ENCODE results near the gene LRRC74B. TPM values are rescaled to one million over a fixed set of nuclear protein-coding genes. Genes with fewer than 3 reads are reported as not detected.
"Not testable (repeated sequence)": the region's sequence is repeated elsewhere in the genome, so short reads cannot be mapped to it uniquely, and the experiment has no call there.

Gene LRRC74B
- polyA plus RNA-seq, 1 of the 3 experiments (the other 2 are of a cell fraction), result 0.03 TPM

DNA sequence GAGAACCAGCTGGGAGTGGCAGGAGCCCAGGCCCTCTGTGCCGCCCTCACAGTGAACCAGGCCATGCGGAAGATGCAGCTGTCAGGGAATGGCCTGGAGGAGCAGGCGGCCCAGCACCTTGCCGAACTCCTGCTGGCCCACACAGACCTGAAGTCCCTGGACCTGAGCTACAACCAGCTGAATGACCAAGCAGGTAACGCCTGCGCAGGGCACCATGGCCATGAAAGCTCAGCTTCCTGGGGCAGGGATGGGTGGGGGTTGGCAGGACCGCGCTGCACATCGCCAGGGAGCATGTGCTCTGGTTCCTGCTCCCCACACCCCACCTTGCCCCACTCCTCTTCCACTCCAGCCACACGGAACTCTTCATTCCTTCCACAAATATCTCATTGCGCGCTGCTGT is 3.2 kb downstream of the LRRC74B start:
- H3K27ac ChIP-seq (ENCODE audit: low read depth in 2 of 2, low read length in 1 of 2); H3K79me2 ChIP-seq (ENCODE audit: insufficient read depth); H3K4me3 ChIP-seq (ENCODE audit: low read depth in 2 of 2, low read length in 1 of 2); H3K9me2 ChIP-seq; H3K36me3 ChIP-seq (replicated peaks in 1 of 2; ENCODE audit: control insufficient read depth in 1 of 2, insufficient read depth in 2 of 2, low read length in 1 of 2); H3K9ac ChIP-seq; H4K20me1 ChIP-seq (ENCODE audit: insufficient read depth); H3K9me3 ChIP-seq; H3F3A ChIP-seq (replicated peaks; ENCODE audit: insufficient read depth); H2AFZ ChIP-seq (ENCODE audit: low read depth); H3K4me2 ChIP-seq; CTCF ChIA-PET; H3K27me3 ChIP-seq (ENCODE audit: insufficient read depth); DNase-seq; POLR2A ChIA-PET: not testable (repeated sequence)
- WGBS (ENCODE audit: low lambda C conversion rate), result 100% methylated on average over 2 of the region's 12 CpGs
- peaks cover 9 to 32% of the 10 kb centered on the region in 2 experiments; a peak in 3 of 4 replicates for H3K4me1 ChIP-seq (ENCODE audit: control insufficient read depth in 1 of 2, insufficient read depth in 2 of 2, low read depth in 1 of 2, low read length in 1 of 2)

DNA sequence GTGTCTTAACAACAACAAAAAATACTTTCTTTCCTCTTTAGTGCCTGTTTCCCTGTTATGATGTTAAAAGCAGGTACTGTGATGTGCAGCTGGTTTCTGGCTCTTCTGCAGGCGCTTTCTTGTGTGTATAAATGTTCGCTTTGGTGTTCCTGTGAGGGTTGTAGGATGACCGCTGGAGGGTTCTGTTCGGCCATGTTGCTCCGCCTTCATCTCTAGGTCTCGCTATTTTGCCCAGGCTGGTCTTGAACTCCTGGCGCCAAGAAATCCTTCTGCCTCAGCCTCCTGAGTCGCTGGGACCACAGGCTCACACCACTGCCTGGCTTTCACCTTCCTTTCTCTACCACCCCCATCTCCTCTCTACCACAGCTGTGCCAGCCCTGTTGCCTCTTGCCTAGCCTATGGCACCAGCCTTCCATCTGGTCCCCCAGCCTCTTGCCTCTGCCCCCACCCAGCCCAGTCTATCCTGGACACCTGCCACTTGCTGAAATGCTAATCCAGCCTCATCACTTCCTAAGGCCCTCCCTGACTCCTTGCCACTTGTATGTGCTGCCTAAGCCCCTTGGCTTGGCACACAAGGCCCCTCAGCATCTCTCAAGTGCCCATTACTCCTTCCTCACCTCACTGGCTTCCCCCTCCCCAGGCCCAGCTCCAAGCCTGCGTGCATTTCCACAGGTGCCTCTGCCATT is 5.5 kb downstream of the LRRC74B start:
- DNase-seq, result no peak
- H3F3A ChIP-seq (replicated peaks; ENCODE audit: insufficient read depth), result no peaks in the 10 kb centered on the region
- H3K9me3 ChIP-seq, result no peaks in the 10 kb centered on the region
- H2AFZ ChIP-seq (ENCODE audit: low read depth), result no peak overlapping the region
- H3K79me2 ChIP-seq (ENCODE audit: insufficient read depth), result no peaks in the 10 kb centered on the region
- H3K4me1 ChIP-seq (ENCODE audit: control insufficient read depth in 1 of 2, insufficient read depth in 2 of 2, low read depth in 1 of 2, low read length in 1 of 2), result peaks cover 0 to 12% of the 10 kb centered on the region in 2 experiments; a peak in 1 of 4 replicates
- H4K20me1 ChIP-seq (ENCODE audit: insufficient read depth), result no peaks in the 10 kb centered on the region
- 91% methylated on average over 9 of the region's 9 CpGs for WGBS (ENCODE audit: low lambda C conversion rate)
- POLR2A ChIA-PET, result no interaction called here
- H3K36me3 ChIP-seq (replicated peaks in 1 of 2; ENCODE audit: control insufficient read depth in 1 of 2, insufficient read depth in 2 of 2, low read length in 1 of 2), result no peaks in the 10 kb centered on the region
- H3K27ac ChIP-seq (ENCODE audit: low read depth in 2 of 2, low read length in 1 of 2), result no peak overlapping the region
- H3K9me2 ChIP-seq, result no peaks in the 10 kb centered on the region
- TF ChIP-seq, protein P1, sequence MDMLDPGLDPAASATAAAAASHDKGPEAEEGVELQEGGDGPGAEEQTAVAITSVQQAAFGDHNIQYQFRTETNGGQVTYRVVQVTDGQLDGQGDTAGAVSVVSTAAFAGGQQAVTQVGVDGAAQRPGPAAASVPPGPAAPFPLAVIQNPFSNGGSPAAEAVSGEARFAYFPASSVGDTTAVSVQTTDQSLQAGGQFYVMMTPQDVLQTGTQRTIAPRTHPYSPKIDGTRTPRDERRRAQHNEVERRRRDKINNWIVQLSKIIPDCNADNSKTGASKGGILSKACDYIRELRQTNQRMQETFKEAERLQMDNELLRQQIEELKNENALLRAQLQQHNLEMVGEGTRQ (IDR thresholded peaks at IDR 0.05; ENCODE audit: borderline replicate concordance, low read depth, low read length), result no peak
- no peak for TF ChIP-seq FOSL2 (IDR thresholded peaks at IDR 0.05; ENCODE audit: borderline replicate concordance, low read depth)
- no peak for TF ChIP-seq GATA2 (CRISPR knock-in tag; IDR thresholded peaks at IDR 0.05)
- no peak for TF ChIP-seq GABPA (IDR thresholded peaks at IDR 0.05; ENCODE audit: low read depth)
- TF ChIP-seq, protein P2, sequence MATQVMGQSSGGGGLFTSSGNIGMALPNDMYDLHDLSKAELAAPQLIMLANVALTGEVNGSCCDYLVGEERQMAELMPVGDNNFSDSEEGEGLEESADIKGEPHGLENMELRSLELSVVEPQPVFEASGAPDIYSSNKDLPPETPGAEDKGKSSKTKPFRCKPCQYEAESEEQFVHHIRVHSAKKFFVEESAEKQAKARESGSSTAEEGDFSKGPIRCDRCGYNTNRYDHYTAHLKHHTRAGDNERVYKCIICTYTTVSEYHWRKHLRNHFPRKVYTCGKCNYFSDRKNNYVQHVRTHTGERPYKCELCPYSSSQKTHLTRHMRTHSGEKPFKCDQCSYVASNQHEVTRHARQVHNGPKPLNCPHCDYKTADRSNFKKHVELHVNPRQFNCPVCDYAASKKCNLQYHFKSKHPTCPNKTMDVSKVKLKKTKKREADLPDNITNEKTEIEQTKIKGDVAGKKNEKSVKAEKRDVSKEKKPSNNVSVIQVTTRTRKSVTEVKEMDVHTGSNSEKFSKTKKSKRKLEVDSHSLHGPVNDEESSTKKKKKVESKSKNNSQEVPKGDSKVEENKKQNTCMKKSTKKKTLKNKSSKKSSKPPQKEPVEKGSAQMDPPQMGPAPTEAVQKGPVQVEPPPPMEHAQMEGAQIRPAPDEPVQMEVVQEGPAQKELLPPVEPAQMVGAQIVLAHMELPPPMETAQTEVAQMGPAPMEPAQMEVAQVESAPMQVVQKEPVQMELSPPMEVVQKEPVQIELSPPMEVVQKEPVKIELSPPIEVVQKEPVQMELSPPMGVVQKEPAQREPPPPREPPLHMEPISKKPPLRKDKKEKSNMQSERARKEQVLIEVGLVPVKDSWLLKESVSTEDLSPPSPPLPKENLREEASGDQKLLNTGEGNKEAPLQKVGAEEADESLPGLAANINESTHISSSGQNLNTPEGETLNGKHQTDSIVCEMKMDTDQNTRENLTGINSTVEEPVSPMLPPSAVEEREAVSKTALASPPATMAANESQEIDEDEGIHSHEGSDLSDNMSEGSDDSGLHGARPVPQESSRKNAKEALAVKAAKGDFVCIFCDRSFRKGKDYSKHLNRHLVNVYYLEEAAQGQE (IDR thresholded peaks at IDR 0.05; ENCODE audit: low read depth, low read length), result no peak
- no peak for TF ChIP-seq TEAD4 (IDR thresholded peaks at IDR 0.05; ENCODE audit: borderline replicate concordance, insufficient read depth)
- TF ChIP-seq, protein P3, sequence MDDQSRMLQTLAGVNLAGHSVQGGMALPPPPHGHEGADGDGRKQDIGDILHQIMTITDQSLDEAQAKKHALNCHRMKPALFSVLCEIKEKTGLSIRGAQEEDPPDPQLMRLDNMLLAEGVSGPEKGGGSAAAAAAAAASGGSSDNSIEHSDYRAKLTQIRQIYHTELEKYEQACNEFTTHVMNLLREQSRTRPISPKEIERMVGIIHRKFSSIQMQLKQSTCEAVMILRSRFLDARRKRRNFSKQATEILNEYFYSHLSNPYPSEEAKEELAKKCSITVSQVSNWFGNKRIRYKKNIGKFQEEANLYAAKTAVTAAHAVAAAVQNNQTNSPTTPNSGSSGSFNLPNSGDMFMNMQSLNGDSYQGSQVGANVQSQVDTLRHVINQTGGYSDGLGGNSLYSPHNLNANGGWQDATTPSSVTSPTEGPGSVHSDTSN (IDR thresholded peaks at IDR 0.05), result no peak
- CTCF ChIA-PET, result no interaction called here
- H3K4me2 ChIP-seq, result no peak overlapping the region
- no peak overlapping the region for H3K4me3 ChIP-seq (ENCODE audit: low read depth in 2 of 2, low read length in 1 of 2)
- no peak overlapping the region for H3K9ac ChIP-seq
- H3K27me3 ChIP-seq (ENCODE audit: insufficient read depth), result no peaks in the 10 kb centered on the region

Measured in SK-N-SH (cell line).